Osteoblast (primary cell): ENCODE data around the gene TDP1. TPM values are rescaled to one million over a fixed set of nuclear protein-coding genes. Genes with fewer than 3 reads are reported as not detected.

ENCODE experiments used
- DNase-seq: peaks from one replicate; pipeline ENCODE4 v3.0.0; 2011; ENCODE audit warnings: low spot score, mixed read lengths; ENCODE audit not compliant: insufficient read length; ENCODE audit errors: missing footprints
- H2AFZ ChIP-seq: 2 replicates; pipeline ENCODE4 v1.6.0; 2011; ENCODE audit warnings: mild to moderate bottlenecking, low read length
- H3K27ac ChIP-seq: 2 replicates; pipeline ENCODE4 v1.5.1; 2011; ENCODE audit warnings: mild to moderate bottlenecking, low read depth, low read length, moderate library complexity
- H3K27me3 ChIP-seq: 2 replicates; pipeline ENCODE4 v1.6.0; 2012; ENCODE audit warnings: mild to moderate bottlenecking, control low read depth, inconsistent platforms, low read length, moderate library complexity; ENCODE audit not compliant: insufficient read depth
- H3K36me3 ChIP-seq: 2 replicates; pipeline ENCODE4 v1.5.1; 2011; ENCODE audit warnings: mild to moderate bottlenecking, low read length, control low read depth, moderate library complexity; ENCODE audit not compliant: insufficient read depth
- H3K4me1 ChIP-seq: 2 replicates; pipeline ENCODE4 v1.5.1; 2011; ENCODE audit warnings: mild to moderate bottlenecking, low read length, control low read depth, moderate library complexity; ENCODE audit not compliant: insufficient read depth
- H3K4me2 ChIP-seq: 2 replicates; pipeline ENCODE4 v1.6.0; 2011; ENCODE audit warnings: mild to moderate bottlenecking, low read length; ENCODE audit not compliant: insufficient read depth
- H3K4me3 ChIP-seq: fragments of 200-600 bp; sonication (generic); 3 replicates; pipeline ENCODE4 v1.5.1; 2012; ENCODE audit warnings: mild to moderate bottlenecking, low read length, inconsistent platforms; ENCODE audit not compliant: insufficient read depth
- H3K79me2 ChIP-seq: 2 replicates; pipeline ENCODE4 v1.6.0; 2012; ENCODE audit warnings: mild to moderate bottlenecking, low read length, control low read depth, inconsistent platforms; ENCODE audit not compliant: insufficient read depth
- H3K9me3 ChIP-seq: 2 replicates; pipeline ENCODE4 v1.5.1; 2011; ENCODE audit warnings: low read depth, low read length, control low read depth
- H4K20me1 ChIP-seq: 2 replicates; pipeline ENCODE4 v1.6.0; 2012; ENCODE audit warnings: mild to moderate bottlenecking, low read length, control low read depth; ENCODE audit not compliant: insufficient read depth
- CTCF ChIP-seq: IDR thresholded peaks from 2 replicates; pipeline ENCODE4 v1.5.1; 2011; ENCODE audit warnings: mild to moderate bottlenecking, low read depth, low read length, moderate library complexity; ENCODE audit errors: extremely low read depth
- total RNA-seq: library from RNA; depleted of rRNA; stranded (reverse); fragments of >200 nt; gene quantifications from 2 replicates; pipeline ENCODE4 v1.2.3, GENCODE V29; 2012

Gene TDP1
- total RNA-seq, 1 donor, result 11.2 TPM

GRCh38 chr14:89965839-89966238 is 10.1 kb downstream of the TDP1 start:
- Histone ChIP-seq H3K36me3 (peaks cover 49% of the 10 kb centered on the region), H2AFZ (no peak overlapping the region), H3K27me3 (no peaks in the 10 kb centered on the region), H3K4me1 (peaks cover 11% of the 10 kb centered on the region), H3K27ac (peak overlapping the region; percentile 31), H3K79me2 (peaks cover 30% of the 10 kb centered on the region), H4K20me1 (no peaks in the 10 kb centered on the region), H3K4me2 (no peak overlapping the region), H3K9me3 (no peaks in the 10 kb centered on the region), H3K4me3 (no peak overlapping the region)
- no peak for TF ChIP-seq CTCF
- DNase-seq, result peak; percentile 57

- Histone ChIP-seq H3K27ac (no peak overlapping the region), H3K9me3 (no peaks in the 10 kb centered on the region), H3K27me3 (no peaks in the 10 kb centered on the region), H4K20me1 (no peaks in the 10 kb centered on the region), H2AFZ (no peak overlapping the region), H3K36me3 (peaks cover 65% of the 10 kb centered on the region), H3K4me2 (no peak overlapping the region), H3K4me1 (no peaks in the 10 kb centered on the region), H3K4me3 (no peak overlapping the region), H3K79me2 (no peaks in the 10 kb centered on the region)
- peak; percentile 80 for DNase-seq
- peak; percentile 93 for TF ChIP-seq CTCF
These were observed 17.6 kb downstream of the TDP1 start for GRCh38 chr14:89973234-89973823.

GRCh38 chr14:89977668-89978067 is 21.9 kb downstream of the TDP1 start:
- no peaks in the 10 kb centered on the region for H3K79me2 ChIP-seq
- H3K27ac ChIP-seq, result no peak overlapping the region
- H3K27me3 ChIP-seq, result no peaks in the 10 kb centered on the region
- no peak overlapping the region for H2AFZ ChIP-seq
- H4K20me1 ChIP-seq, result no peaks in the 10 kb centered on the region
- no peak for TF ChIP-seq CTCF
- no peak for DNase-seq
- H3K9me3 ChIP-seq, result no peaks in the 10 kb centered on the region
- no peak overlapping the region for H3K4me2 ChIP-seq
- no peaks in the 10 kb centered on the region for H3K4me1 ChIP-seq
- H3K4me3 ChIP-seq, result no peak overlapping the region
- peaks cover 64% of the 10 kb centered on the region for H3K36me3 ChIP-seq

GRCh38 chr14:89978656-89979055 is 22.9 kb downstream of the TDP1 start:
- H3K36me3 ChIP-seq, result peaks cover 62% of the 10 kb centered on the region

More at GRCh38 chr14:89978656-89979055, 22.9 kb downstream of the TDP1 start:
- Histone ChIP-seq H3K4me1 (no peaks in the 10 kb centered on the region), H3K9me3 (no peaks in the 10 kb centered on the region), H3K79me2 (no peaks in the 10 kb centered on the region), H3K27me3 (no peaks in the 10 kb centered on the region), H3K4me3 (no peak overlapping the region), H3K27ac (no peak overlapping the region), H4K20me1 (no peaks in the 10 kb centered on the region), H2AFZ (no peak overlapping the region), H3K4me2 (no peak overlapping the region)
- TF ChIP-seq CTCF, result no peak
- DNase-seq, result no peak
